Erythroblast (primary cell): Measurements from ENCODE around the gene SWT1.
"Not testable (repeated sequence)": the region's sequence is repeated elsewhere in the genome, so short reads cannot be mapped to it uniquely, and the experiment has no call there.

Source experiments
- DNase-seq, 2 experiments: peaks; one replicate each; lab custom pipeline; 2025; lab: John Stamatoyannopoulos, UW
- GATA1 ChIP-seq: IDR thresholded peaks from 2 replicates; pipeline ENCODE4 v1.6.1; 2011; ENCODE audit warnings: low read depth, mild to moderate bottlenecking, control low read depth, low read length, moderate library complexity
- POLR2A ChIP-seq: IDR thresholded peaks from 2 replicates; pipeline ENCODE4 v1.6.1; 2011; ENCODE audit warnings: mild to moderate bottlenecking, low read length

SWT1 gene

GRCh38 chr1:185318431-185319138 lies 161.6 kb downstream of the SWT1 start:
- peak in 1 of 2 experiments; percentile 33 for DNase-seq
- TF ChIP-seq GATA1 (no peak), POLR2A (no peak)

- DNase-seq, result peak in 1 of 2 experiments; percentile 33
- TF ChIP-seq POLR2A (no peak), GATA1 (no peak)
Measured at GRCh38 chr1:185319139-185319475, 162.1 kb downstream of the SWT1 start.

- DNase-seq, result peak in 1 of 2 experiments; percentile 8
Measured at GRCh38 chr1:185321104-185321503, 164.1 kb downstream of the SWT1 start.

GRCh38 chr1:185321653-185322221 lies 164.8 kb downstream of the SWT1 start:
- not testable (repeated sequence) for DNase-seq

- no peak for DNase-seq
- TF ChIP-seq GATA1, result no peak
- TF ChIP-seq POLR2A, result no peak
Measured at GRCh38 chr1:185322636-185323035, 165.7 kb downstream of the SWT1 start.

GRCh38 chr1:185324118-185324517 lies 167.2 kb downstream of the SWT1 start:
- no peak for TF ChIP-seq POLR2A
- TF ChIP-seq GATA1, result no peak
- no peak for DNase-seq

- peak; percentile 40 to 56 for DNase-seq
- TF ChIP-seq POLR2A, result no peak
- no peak for TF ChIP-seq GATA1
Measured at GRCh38 chr1:185325413-185325812, 168.4 kb downstream of the SWT1 start.

GRCh38 chr1:185328255-185328654 lies 171.3 kb downstream of the SWT1 start:
- no peak for DNase-seq
- TF ChIP-seq GATA1, result no peak
- no peak for TF ChIP-seq POLR2A

- TF ChIP-seq POLR2A (no peak), GATA1 (no peak)
Measured at GRCh38 chr1:185334182-185334581, 177.2 kb downstream of the SWT1 start.

GRCh38 chr1:185337246-185337645 lies 180.3 kb downstream of the SWT1 start:
- TF ChIP-seq GATA1 (no peak), POLR2A (no peak)
- DNase-seq, result no peak

More at GRCh38 chr1:185334182-185334581, 177.2 kb downstream of the SWT1 start:
- peak; percentile 46 to 51 for DNase-seq

- no peak for TF ChIP-seq GATA1
- TF ChIP-seq POLR2A, result no peak
- DNase-seq, result no peak
Measured at GRCh38 chr1:185338719-185339622, 182.0 kb downstream of the SWT1 start.

GRCh38 chr1:185341196-185341781 lies 184.3 kb downstream of the SWT1 start:
- DNase-seq, result no peak

More at GRCh38 chr1:185341196-185341781, 184.3 kb downstream of the SWT1 start:
- TF ChIP-seq GATA1 (no peak), POLR2A (no peak)
